Measurements from ENCODE around the gene CFAP77.

The CFAP77 gene

DNA sequence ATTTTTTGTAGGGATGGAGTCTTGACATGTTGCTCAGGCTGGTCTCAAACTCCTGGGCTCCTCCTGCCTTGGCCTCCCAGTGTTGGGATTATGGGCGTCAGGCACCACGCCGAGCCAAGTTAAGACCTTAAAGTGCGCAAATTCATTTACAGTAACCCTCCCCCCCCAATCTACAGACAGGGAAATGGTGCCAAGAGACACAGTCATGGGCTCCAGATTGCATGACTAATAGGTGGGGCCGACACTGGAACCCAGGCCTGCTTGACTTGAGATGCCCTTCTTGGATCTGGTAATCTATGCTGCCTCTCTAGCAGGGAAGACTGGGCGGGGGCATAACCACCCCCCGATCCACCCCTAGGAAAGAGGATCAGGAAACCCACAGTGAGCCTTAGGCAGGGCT, 22.9 kb upstream of the CFAP77 start:
- no peak for DNase-seq (ENCODE audit: low read depth)
- no peak overlapping the region for H3K4me3 ChIP-seq (ENCODE audit: low read depth, low read length)
- TF ChIP-seq MAX (IDR thresholded peaks at IDR 0.05; ENCODE audit: low read depth, low read length): no peak
- no peak for TF ChIP-seq MYC (IDR thresholded peaks at IDR 0.05; ENCODE audit: low read depth, low read length)
- no peak for TF ChIP-seq CTCF (IDR thresholded peaks at IDR 0.05; ENCODE audit: low read depth, low read length)
- TF ChIP-seq POLR2A (IDR thresholded peaks at IDR 0.05; ENCODE audit: extremely low read depth, insufficient read length): no peak

DNA sequence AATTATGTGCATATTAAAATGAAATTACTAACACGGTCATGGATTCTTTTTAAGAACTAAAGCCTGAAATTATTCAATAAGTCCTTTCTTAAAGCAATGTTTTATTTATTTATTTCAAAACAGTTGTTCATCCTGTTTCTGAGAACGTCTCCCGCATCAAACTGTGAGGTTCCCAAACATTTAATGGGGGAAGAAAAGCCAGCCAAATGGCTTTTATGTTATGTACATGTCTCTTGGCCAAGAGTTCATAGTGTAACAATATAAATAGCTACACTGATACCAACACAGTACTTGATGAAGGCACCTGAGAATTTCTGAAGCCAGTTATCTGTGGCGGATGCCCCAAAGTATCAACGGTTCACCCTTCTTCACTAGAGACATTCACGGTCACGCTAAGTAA, 19.0 kb upstream of the CFAP77 start:
- DNase-seq (ENCODE audit: low read depth): no peak
- TF ChIP-seq POLR2A (IDR thresholded peaks at IDR 0.05; ENCODE audit: extremely low read depth, insufficient read length) (no peak), CTCF (IDR thresholded peaks at IDR 0.05; ENCODE audit: low read depth, low read length) (no peak), MAX (IDR thresholded peaks at IDR 0.05; ENCODE audit: low read depth, low read length) (no peak), MYC (IDR thresholded peaks at IDR 0.05; ENCODE audit: low read depth, low read length) (no peak)
- H3K4me3 ChIP-seq (ENCODE audit: low read depth, low read length): no peak overlapping the region

GRCh38 chr9:132391449-132391848, 18.6 kb upstream of the CFAP77 start:
- DNase-seq (ENCODE audit: low read depth): no peak
- TF ChIP-seq MAX (IDR thresholded peaks at IDR 0.05; ENCODE audit: low read depth, low read length) (no peak), POLR2A (IDR thresholded peaks at IDR 0.05; ENCODE audit: extremely low read depth, insufficient read length) (no peak)

DNA sequence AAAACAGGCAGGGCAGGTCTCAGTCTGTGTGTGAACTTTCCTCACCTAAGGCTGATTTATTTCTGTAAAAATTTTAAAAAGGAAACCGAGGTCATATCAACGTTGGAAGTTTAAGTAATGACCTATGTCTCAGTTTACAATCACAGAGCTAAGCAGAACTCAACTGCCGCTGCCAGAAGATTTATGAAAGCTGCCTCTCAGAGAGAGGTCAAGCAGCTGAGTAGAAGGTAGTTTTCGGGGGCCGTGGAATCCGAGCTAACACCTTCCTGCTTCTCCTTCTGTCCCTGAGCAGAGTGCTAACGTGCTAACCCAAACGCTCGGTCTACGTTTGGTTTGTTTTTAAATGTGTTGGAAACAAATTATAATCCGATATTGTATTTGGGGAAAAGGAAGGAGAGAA, 14.5 kb upstream of the CFAP77 start:
- no peak overlapping the region for H3K4me3 ChIP-seq (ENCODE audit: low read depth, low read length)
- TF ChIP-seq MYC (IDR thresholded peaks at IDR 0.05; ENCODE audit: low read depth, low read length) (no peak), CTCF (IDR thresholded peaks at IDR 0.05; ENCODE audit: low read depth, low read length) (no peak), MAX (IDR thresholded peaks at IDR 0.05; ENCODE audit: low read depth, low read length) (no peak), POLR2A (IDR thresholded peaks at IDR 0.05; ENCODE audit: extremely low read depth, insufficient read length) (no peak)
- no peak for DNase-seq (ENCODE audit: low read depth)

More at GRCh38 chr9:132391449-132391848, 18.6 kb upstream of the CFAP77 start:
- no peak overlapping the region for H3K4me3 ChIP-seq (ENCODE audit: low read depth, low read length)

DNA sequence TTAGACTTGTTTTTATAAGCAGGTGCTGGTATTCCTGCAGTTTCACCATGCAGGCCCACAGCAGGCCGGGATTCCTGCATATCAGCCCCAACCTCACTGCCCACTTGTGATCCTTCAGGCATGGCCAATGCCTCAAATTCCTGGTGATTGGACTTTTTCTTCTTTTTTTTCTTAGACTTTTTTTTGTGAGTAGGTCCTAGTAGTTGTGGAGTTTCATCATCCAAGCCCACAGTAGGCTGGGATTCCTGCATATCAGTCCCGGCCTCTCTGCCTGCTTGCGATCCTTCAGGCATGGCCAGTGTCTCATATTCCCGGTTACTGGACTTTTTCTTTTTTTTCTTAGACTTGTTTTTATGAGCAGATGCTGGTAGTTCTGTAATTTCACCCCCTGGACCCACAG, 8.2 kb upstream of the CFAP77 start:
- no peak for DNase-seq (ENCODE audit: low read depth)
- no peak overlapping the region for H3K4me3 ChIP-seq (ENCODE audit: low read depth, low read length)
- TF ChIP-seq MAX (IDR thresholded peaks at IDR 0.05; ENCODE audit: low read depth, low read length) (no peak), CTCF (IDR thresholded peaks at IDR 0.05; ENCODE audit: low read depth, low read length) (no peak), MYC (IDR thresholded peaks at IDR 0.05; ENCODE audit: low read depth, low read length) (no peak), POLR2A (IDR thresholded peaks at IDR 0.05; ENCODE audit: extremely low read depth, insufficient read length) (no peak)

DNA sequence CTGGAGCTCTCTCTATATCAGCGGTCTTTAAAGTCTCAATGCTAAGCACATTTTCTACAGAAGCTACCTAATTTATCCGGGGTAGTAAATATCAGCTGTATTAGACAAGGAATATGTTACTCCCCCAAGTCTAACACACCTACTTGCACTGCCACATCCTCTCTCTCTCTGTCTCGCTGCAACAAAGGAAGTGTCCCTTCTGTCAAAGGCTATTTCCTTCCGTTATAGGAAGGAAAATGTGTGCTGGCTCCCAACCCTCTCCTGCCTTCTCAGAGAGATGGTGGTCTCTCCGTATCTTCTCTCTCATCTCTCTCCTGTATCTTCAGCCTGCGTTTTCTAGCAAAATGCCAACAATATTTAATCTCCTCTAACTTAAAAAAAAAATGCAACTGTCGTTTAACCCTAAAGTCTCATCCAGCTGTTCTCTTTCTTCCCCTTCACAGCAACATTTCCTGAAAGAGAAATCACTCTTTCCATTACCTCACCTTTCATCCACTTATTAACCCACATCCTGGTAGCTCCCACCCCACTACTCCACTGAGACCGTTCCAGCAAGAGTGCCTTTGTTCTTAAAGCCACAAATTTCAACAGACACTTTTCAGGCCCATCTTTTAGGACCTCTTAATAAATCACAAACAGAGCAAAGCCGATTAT, 5.7 kb upstream of the CFAP77 start:
- peak; percentile 40 for DNase-seq (ENCODE audit: low read depth)
- TF ChIP-seq MAX (IDR thresholded peaks at IDR 0.05; ENCODE audit: low read depth, low read length) (no peak), CTCF (IDR thresholded peaks at IDR 0.05; ENCODE audit: low read depth, low read length) (no peak), MYC (IDR thresholded peaks at IDR 0.05; ENCODE audit: low read depth, low read length) (no peak), POLR2A (IDR thresholded peaks at IDR 0.05; ENCODE audit: extremely low read depth, insufficient read length) (no peak)
- H3K4me3 ChIP-seq (ENCODE audit: low read depth, low read length): peak overlapping the region; percentile 17

Measured in NB4 (cell line).